CD4-positive, alpha-beta T cell treated with Interleukin-12 subunit alpha and Interleukin-12 subunit beta, for 1 hour (primary cell): ENCODE data around the gene HECTD4.
"Not testable (repeated sequence)": the region's sequence is repeated elsewhere in the genome, so short reads cannot be mapped to it uniquely, and the experiment has no call there.

Experiments
- DNase-seq: peaks from one replicate; pipeline ENCODE4 v3.0.0-alpha.2; 2020

Gene HECTD4

GRCh38 chr12:112148031-112148513, 234.2 kb downstream of the HECTD4 start:
- DNase-seq: no peak

GRCh38 chr12:112146123-112146522, 236.1 kb downstream of the HECTD4 start:
- DNase-seq: no peak

GRCh38 chr12:112140728-112141127, 241.5 kb downstream of the HECTD4 start:
- no peak for DNase-seq

GRCh38 chr12:112134731-112135130, 247.5 kb downstream of the HECTD4 start:
- DNase-seq: no peak

- DNase-seq: no peak
These were observed 248.8 kb downstream of the HECTD4 start for GRCh38 chr12:112133418-112133817.

GRCh38 chr12:112131686-112132085, 250.5 kb downstream of the HECTD4 start:
- no peak for DNase-seq

GRCh38 chr12:112130441-112130998, 251.7 kb downstream of the HECTD4 start:
- peak; percentile 72 for DNase-seq

- no peak for DNase-seq
These were observed 255.3 kb downstream of the HECTD4 start for GRCh38 chr12:112126911-112127310.

GRCh38 chr12:112126000-112126438, 256.2 kb downstream of the HECTD4 start:
- no peak for DNase-seq

GRCh38 chr12:112125250-112125999, 256.8 kb downstream of the HECTD4 start, which contains the start of gene TRAFD1:
Gene TRAFD1, plus strand, starts transcription at chr12:112125560. Its CDS starts 4,963 bp downstream, at chr12:112130523.
- DNase-seq: peak; percentile 98

GRCh38 chr12:112124918-112125249, 257.3 kb downstream of the HECTD4 start:
- DNase-seq: no peak

- DNase-seq: no peak
These were observed 259.2 kb downstream of the HECTD4 start for GRCh38 chr12:112122823-112123690.

- DNase-seq: no peak
These were observed 260.3 kb downstream of the HECTD4 start for GRCh38 chr12:112121780-112122565.

GRCh38 chr12:112117685-112118084, 264.5 kb downstream of the HECTD4 start:
- no peak for DNase-seq

- DNase-seq: no peak
These were observed 265.8 kb downstream of the HECTD4 start for GRCh38 chr12:112116232-112117060.

- no peak for DNase-seq
These were observed 266.8 kb downstream of the HECTD4 start for GRCh38 chr12:112115259-112116045.

GRCh38 chr12:112112409-112113133, 269.7 kb downstream of the HECTD4 start:
- DNase-seq: no peak

GRCh38 chr12:112111931-112112330, 270.3 kb downstream of the HECTD4 start:
- no peak for DNase-seq

- not testable (repeated sequence) for DNase-seq
These were observed 271.2 kb downstream of the HECTD4 start for GRCh38 chr12:112110787-112111662.
